OCI-LY7 (cell line): Measurements from ENCODE around the gene KCNIP4. TPM values are rescaled to one million over a fixed set of nuclear protein-coding genes. Genes with fewer than 3 reads are reported as not detected.
A peak's percentile ranks its signal among the peaks of the same experiment; 100 is the strongest.

ENCODE experiments used
- BruUV-seq: library from RNA; stranded (reverse); fragments of 400-500 nt; replicated peaks from 2 replicates; lab custom pipeline; 2021; lab: Mats Ljungman, UMichigan
- CTCF ChIA-PET: fragments of 300-600 bp; sonication (Branson Sonifier 250); formaldehyde crosslinking; loops from one replicate; lab custom pipeline; 2022; ENCODE audit warnings: antibody characterized with exemption; ENCODE audit not compliant: unreplicated experiment; lab: Charles Lee
- POLR2A ChIA-PET: fragments of 300-600 bp; sonication (Branson Sonifier 250); formaldehyde crosslinking; loops from one replicate; lab custom pipeline; 2022; ENCODE audit warnings: antibody characterized with exemption; lab: Charles Lee
- DNase-seq: peaks from one replicate; pipeline ENCODE4 v3.0.0-alpha.2; 2015; ENCODE audit warnings: low spot score
- H2AFZ ChIP-seq: fragments of 200-600 bp; sonication (generic), shearing (Covaris generic); 2 replicates; pipeline ENCODE4 v1.6.1; 2014; ENCODE audit warnings: mild to moderate bottlenecking, antibody characterized with exemption, low read length, moderate library complexity
- H3K27ac ChIP-seq: fragments of 200-600 bp; sonication (generic); 2 replicates; pipeline ENCODE4 v1.5.1; 2014; ENCODE audit warnings: mixed run types, low read depth, mild to moderate bottlenecking, moderate library complexity, low read length, inconsistent platforms; ENCODE audit not compliant: poor library complexity, severe bottlenecking
- H3K36me3 ChIP-seq: fragments of 200-600 bp; sonication (generic); 2 replicates; pipeline ENCODE4 v1.6.1; 2014; ENCODE audit warnings: mild to moderate bottlenecking, antibody characterized with exemption, low read length, moderate library complexity, mixed read lengths; ENCODE audit not compliant: insufficient read depth
- H3K4me1 ChIP-seq: fragments of 200-600 bp; sonication (generic); 2 replicates; pipeline ENCODE4 v1.5.1; 2014; ENCODE audit warnings: mild to moderate bottlenecking, low read length; ENCODE audit not compliant: insufficient read depth, poor library complexity, severe bottlenecking
- H3K4me2 ChIP-seq: fragments of 200-600 bp; sonication (generic); 2 replicates; pipeline ENCODE4 v1.6.1; 2014; ENCODE audit warnings: mild to moderate bottlenecking, low read length
- H3K4me3 ChIP-seq: fragments of 200-600 bp; sonication (generic); 2 replicates; pipeline ENCODE4 v1.5.1; 2014; ENCODE audit warnings: mild to moderate bottlenecking, low read depth, low read length; ENCODE audit not compliant: poor library complexity, severe bottlenecking
- H3K79me2 ChIP-seq: fragments of 200-600 bp; sonication (generic); 2 replicates; pipeline ENCODE4 v1.6.1; 2016; ENCODE audit warnings: low read depth, mild to moderate bottlenecking, low read length, moderate library complexity, mixed read lengths; ENCODE audit not compliant: insufficient read depth
- H3K9me2 ChIP-seq: fragments of 200-600 bp; sonication (generic); 2 replicates; pipeline ENCODE4 v1.6.1; 2016; ENCODE audit warnings: mild to moderate bottlenecking, low read length, mixed read lengths; ENCODE audit not compliant: insufficient read depth
- H3K9me3 ChIP-seq: fragments of 200-600 bp; sonication (generic); 2 replicates; pipeline ENCODE4 v1.6.1; 2014; ENCODE audit warnings: mild to moderate bottlenecking, mixed run types, low read length, mixed read lengths
- H4K20me1 ChIP-seq: fragments of 200-600 bp; sonication (generic); 2 replicates; pipeline ENCODE4 v1.6.1; 2014; ENCODE audit warnings: mild to moderate bottlenecking, antibody characterized with exemption, low read length, moderate library complexity, mixed read lengths; ENCODE audit not compliant: insufficient read depth
- EZH2phosphoT487 ChIP-seq: fragments of 200-600 bp; sonication (generic); IDR thresholded peaks from 2 replicates; pipeline ENCODE4 v1.6.1; 2018; ENCODE audit warnings: low read depth, borderline replicate concordance, mild to moderate bottlenecking, mixed run types, antibody characterized with exemption, low read length, moderate library complexity, mixed read lengths
- intact Hi-C: fragments of 100-400 bp; cut with micrococcal nuclease; formaldehyde crosslinking; loops from one replicate; pipeline ENCODE4 v1.10.0; 2022; ENCODE audit not compliant: unreplicated experiment
- total RNA-seq, 2 experiments: library from RNA; depleted of rRNA in 1 of 2; stranded (reverse); fragments of >200 nt in 1 of 2; shearing (Covaris generic) in 1 of 2; gene quantifications; 2 replicates each; pipeline ENCODE4 v1.2.3, GENCODE V29; 2014 to 2022
- TF ChIP-seq, protein P1 (sequence below): fragments of 200-600 bp; sonication (generic); conservative IDR thresholded peaks from 2 replicates; pipeline ENCODE4 v1.5.1; 2014; ENCODE audit warnings: mild to moderate bottlenecking, antibody characterized with exemption, low read length, moderate library complexity, mixed read lengths

KCNIP4 gene
- total RNA-seq, 2 experiments from 2014 or later = not detected

DNA sequence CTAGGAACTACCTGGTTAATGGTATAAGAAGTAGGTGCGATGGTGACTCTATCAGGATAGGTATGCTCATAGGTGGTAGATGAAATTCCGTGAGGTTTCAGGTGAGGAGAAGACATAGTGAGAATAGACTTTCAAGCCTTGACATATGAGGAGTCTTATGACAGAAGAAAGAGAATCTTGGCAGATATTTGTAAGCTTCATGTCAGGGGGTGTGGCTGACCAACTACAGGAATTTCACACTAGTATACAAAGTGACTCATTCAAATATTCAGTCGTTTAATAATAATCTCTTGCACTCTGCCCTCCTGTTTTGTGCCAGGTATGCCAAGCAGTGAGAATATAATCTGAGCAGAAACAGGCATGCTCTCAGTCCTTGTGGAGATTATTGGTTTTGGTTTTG lies 1225.6 kb downstream of the KCNIP4 start:
- CTCF ChIA-PET = no interaction called here
- TF ChIP-seq, protein P1, sequence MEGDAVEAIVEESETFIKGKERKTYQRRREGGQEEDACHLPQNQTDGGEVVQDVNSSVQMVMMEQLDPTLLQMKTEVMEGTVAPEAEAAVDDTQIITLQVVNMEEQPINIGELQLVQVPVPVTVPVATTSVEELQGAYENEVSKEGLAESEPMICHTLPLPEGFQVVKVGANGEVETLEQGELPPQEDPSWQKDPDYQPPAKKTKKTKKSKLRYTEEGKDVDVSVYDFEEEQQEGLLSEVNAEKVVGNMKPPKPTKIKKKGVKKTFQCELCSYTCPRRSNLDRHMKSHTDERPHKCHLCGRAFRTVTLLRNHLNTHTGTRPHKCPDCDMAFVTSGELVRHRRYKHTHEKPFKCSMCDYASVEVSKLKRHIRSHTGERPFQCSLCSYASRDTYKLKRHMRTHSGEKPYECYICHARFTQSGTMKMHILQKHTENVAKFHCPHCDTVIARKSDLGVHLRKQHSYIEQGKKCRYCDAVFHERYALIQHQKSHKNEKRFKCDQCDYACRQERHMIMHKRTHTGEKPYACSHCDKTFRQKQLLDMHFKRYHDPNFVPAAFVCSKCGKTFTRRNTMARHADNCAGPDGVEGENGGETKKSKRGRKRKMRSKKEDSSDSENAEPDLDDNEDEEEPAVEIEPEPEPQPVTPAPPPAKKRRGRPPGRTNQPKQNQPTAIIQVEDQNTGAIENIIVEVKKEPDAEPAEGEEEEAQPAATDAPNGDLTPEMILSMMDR = no peak
- TF ChIP-seq EZH2phosphoT487 = no peak
- no peak for DNase-seq

DNA sequence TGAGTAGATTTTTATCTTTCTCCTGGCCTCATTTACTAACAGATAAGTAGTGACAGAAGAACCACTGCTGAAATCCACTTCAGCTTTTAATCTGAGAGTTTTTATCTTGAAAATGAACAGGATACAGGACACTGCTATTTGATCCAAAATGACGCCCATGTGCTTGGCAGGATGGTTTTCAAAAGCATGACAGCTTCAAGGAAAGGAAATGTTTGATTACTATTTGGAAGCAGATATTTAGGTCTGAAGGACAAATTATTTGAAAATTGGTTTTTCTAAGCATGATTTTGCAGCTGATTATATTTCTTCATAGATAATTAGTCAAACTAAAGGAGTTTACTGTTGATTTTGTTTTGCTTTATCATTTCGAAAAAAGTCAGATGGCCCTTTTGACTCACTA lies 1237.2 kb downstream of the KCNIP4 start:
- Histone ChIP-seq H3K4me1 (no peaks in the 10 kb centered on the region), H3K4me2 (no peak overlapping the region), H3K36me3 (peaks cover 71% of the 10 kb centered on the region), H3K9me3 (no peaks in the 10 kb centered on the region), H2AFZ (no peak overlapping the region), H3K27ac (no peak overlapping the region), H3K79me2 (no peaks in the 10 kb centered on the region), H4K20me1 (no peaks in the 10 kb centered on the region), H3K4me3 (no peak overlapping the region), H3K9me2 (no peaks in the 10 kb centered on the region)
- POLR2A ChIA-PET = interaction anchor here (1.0 kb wide), 1 partner anchor 9 kb away, joined by 5 read pairs; no protein-coding TSS in a partner anchor
- CTCF ChIA-PET = no interaction called here
- DNase-seq = no peak
- no peak for TF ChIP-seq EZH2phosphoT487
- TF ChIP-seq, protein P1 = no peak
- no TSS peak for BruUV-seq
- intact Hi-C loops = no loop called here

More for the DNA sequence above, 1225.6 kb downstream of the KCNIP4 start:
- BruUV-seq = no TSS peak
- Histone ChIP-seq H3K4me3 (no peak overlapping the region), H3K27ac (no peak overlapping the region), H3K9me3 (no peaks in the 10 kb centered on the region), H3K9me2 (no peaks in the 10 kb centered on the region), H3K79me2 (no peaks in the 10 kb centered on the region), H4K20me1 (no peaks in the 10 kb centered on the region), H2AFZ (no peak overlapping the region), H3K4me2 (no peak overlapping the region), H3K4me1 (no peaks in the 10 kb centered on the region), H3K36me3 (peaks cover 74% of the 10 kb centered on the region)
- intact Hi-C loops = no loop called here
- POLR2A ChIA-PET = interaction anchor here (1.0 kb wide), 1 partner anchor 13 kb away, joined by 3 read pairs; no protein-coding TSS in a partner anchor

DNA sequence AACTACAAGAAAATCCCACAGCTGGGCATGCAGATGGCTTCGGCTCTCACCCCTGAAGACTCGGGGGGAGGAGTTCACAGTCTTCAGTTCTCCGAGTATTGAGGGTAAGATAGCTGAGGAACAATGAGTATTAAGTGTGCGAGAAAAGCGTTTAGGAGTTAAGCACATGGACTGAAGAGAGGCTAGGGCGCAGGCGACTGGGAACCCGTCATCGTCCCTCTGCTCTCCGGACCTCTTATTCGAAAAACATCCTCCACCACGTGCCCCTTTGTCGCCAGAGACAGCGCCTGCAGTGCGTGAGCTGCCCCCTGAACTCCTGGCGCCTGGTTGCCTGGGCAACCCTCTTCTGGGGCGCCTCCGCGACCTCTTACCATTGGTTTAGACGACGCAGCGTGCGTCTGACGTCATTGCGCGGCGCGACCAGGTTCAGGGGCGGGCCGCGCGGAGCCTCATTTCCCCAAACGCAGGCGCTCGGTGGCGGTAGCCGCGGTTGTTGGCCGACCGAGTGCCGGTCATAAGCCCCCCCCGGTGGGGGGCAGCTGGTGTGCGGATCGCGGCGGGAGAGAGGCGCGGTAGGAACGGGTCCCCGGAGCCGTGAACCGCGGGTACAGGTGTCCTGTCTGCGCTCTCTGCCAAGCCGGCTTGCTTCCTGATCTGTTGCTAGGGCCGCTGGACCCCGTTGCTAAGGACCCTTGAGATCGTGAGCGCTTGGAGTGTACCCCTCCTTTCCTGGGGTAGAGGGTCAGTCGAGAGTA lies 1248.4 kb downstream of the KCNIP4 start, which contains the start of gene PACRGL:
TSS of gene PACRGL (plus strand) at position 452 of the 755 bp plus-strand sequence. CDS start 4,024 bp downstream, outside the sequence.
- H4K20me1 ChIP-seq = no peaks in the 10 kb centered on the region
- H3K4me3 ChIP-seq = peak within 1 kb of the TSS; percentile 77
- peaks cover 15% of the 10 kb centered on the region for H3K4me1 ChIP-seq
- peak within 1 kb of the TSS; percentile 81 for H3K4me2 ChIP-seq
- H3K27ac ChIP-seq = peak within 1 kb of the TSS; percentile 67
- peak; percentile 97 for DNase-seq
- no peak for TF ChIP-seq EZH2phosphoT487
- TF ChIP-seq, protein P1 = no peak
- no peaks in the 10 kb centered on the region for H3K9me2 ChIP-seq
- H2AFZ ChIP-seq = peak within 1 kb of the TSS; percentile 94
- H3K9me3 ChIP-seq = no peaks in the 10 kb centered on the region
- ChIA-PET POLR2A (interaction anchor here (0.5 to 1.2 kb wide), 4 partner anchors 10 to 1723 kb away, joined by 3 to 4 read pairs (median 3); no protein-coding TSS in a partner anchor), CTCF (no interaction called here)
- H3K79me2 ChIP-seq = peaks cover 19% of the 10 kb centered on the region; the same call in 1 of the 2 replicates
- BruUV-seq = no TSS peak
- intact Hi-C loops = no loop called here
- H3K36me3 ChIP-seq = peaks cover 11% of the 10 kb centered on the region
